HG02884 (cell line): ENCODE measurements around the gene PAQR9.

Source experiments
- ATAC-seq: cut with Tn5 transposase; IDR thresholded peaks from one replicate; pipeline ENCODE4 v1.9.1; 2021; ENCODE audit warnings: mild to moderate bottlenecking, moderate library complexity; ENCODE audit not compliant: unreplicated experiment

PAQR9 gene

GRCh38 chr3:142983318-142983717 lies 19.8 kb upstream of the PAQR9 start:
- ATAC-seq, result no peak

- no peak for ATAC-seq
Observed at GRCh38 chr3:142982038-142982773, 18.7 kb upstream of the PAQR9 start.

- no peak for ATAC-seq
Observed at GRCh38 chr3:142981108-142981507, 17.6 kb upstream of the PAQR9 start.

- ATAC-seq, result no peak
Observed at GRCh38 chr3:142977399-142977728, 13.9 kb upstream of the PAQR9 start.

- ATAC-seq, result no peak
Observed at GRCh38 chr3:142976621-142977398, 13.3 kb upstream of the PAQR9 start.

- ATAC-seq, result no peak
Observed at GRCh38 chr3:142975316-142975995, 12.0 kb upstream of the PAQR9 start.

GRCh38 chr3:142973217-142974009 lies 9.9 kb upstream of the PAQR9 start:
- ATAC-seq, result no peak

GRCh38 chr3:142972092-142972753 lies 8.7 kb upstream of the PAQR9 start:
- no peak for ATAC-seq

- ATAC-seq, result no peak
Observed at GRCh38 chr3:142971431-142971830, 8.0 kb upstream of the PAQR9 start.

- ATAC-seq, result no peak
Observed at GRCh38 chr3:142968319-142969025, 5.0 kb upstream of the PAQR9 start.

GRCh38 chr3:142966808-142967207 lies 3.3 kb upstream of the PAQR9 start:
- ATAC-seq, result no peak

GRCh38 chr3:142965581-142965980 lies 2.1 kb upstream of the PAQR9 start:
- ATAC-seq, result no peak

- no peak for ATAC-seq
Observed at GRCh38 chr3:142963234-142963515, 299 bp downstream of the PAQR9 start.

GRCh38 chr3:142962520-142963233 lies 797 bp downstream of the PAQR9 start:
- no peak for ATAC-seq

- no peak for ATAC-seq
Observed at GRCh38 chr3:142962175-142962519, 1.3 kb downstream of the PAQR9 start.

- no peak for ATAC-seq
Observed at GRCh38 chr3:142961539-142961938, 1.9 kb downstream of the PAQR9 start.

GRCh38 chr3:142960322-142960850 lies 3.1 kb downstream of the PAQR9 start:
- ATAC-seq, result no peak

- no peak for ATAC-seq
Observed at GRCh38 chr3:142958707-142959106, 4.8 kb downstream of the PAQR9 start.

GRCh38 chr3:142953443-142953842 lies 10.0 kb downstream of the PAQR9 start:
- ATAC-seq, result no peak
